Hematopoietic multipotent progenitor cell treated with erythropoietin and hydrocortisone succinate and interleukin-3 and kit ligand, for 17 days (in vitro differentiated cells): Measurements from ENCODE around the gene BCL2.

Experiments used
- DNase-seq: peaks from one replicate; pipeline ENCODE4 v3.0.0-alpha.2; 2015; ENCODE audit warnings: low spot score

The BCL2 gene

GRCh38 chr18:63155910-63156773 lies 163.4 kb downstream of the BCL2 start:
- DNase-seq: no peak

- DNase-seq: peak; percentile 22
These were observed 164.3 kb downstream of the BCL2 start for GRCh38 chr18:63155169-63155852.

- DNase-seq: no peak
These were observed 165.0 kb downstream of the BCL2 start for GRCh38 chr18:63154350-63155152.

GRCh38 chr18:63152791-63153190 lies 166.8 kb downstream of the BCL2 start:
- DNase-seq: no peak

GRCh38 chr18:63152096-63152495 lies 167.5 kb downstream of the BCL2 start:
- DNase-seq: no peak

- DNase-seq: no peak
These were observed 168.0 kb downstream of the BCL2 start for GRCh38 chr18:63151539-63151938.

GRCh38 chr18:63150942-63151421 lies 168.6 kb downstream of the BCL2 start:
- no peak for DNase-seq

GRCh38 chr18:63150326-63150725 lies 169.2 kb downstream of the BCL2 start:
- DNase-seq: no peak

GRCh38 chr18:63149302-63149587 lies 170.3 kb downstream of the BCL2 start:
- no peak for DNase-seq

GRCh38 chr18:63148449-63149301 lies 170.9 kb downstream of the BCL2 start:
- DNase-seq: no peak

GRCh38 chr18:63147973-63148372 lies 171.6 kb downstream of the BCL2 start:
- DNase-seq: no peak

GRCh38 chr18:63146828-63147409 lies 172.7 kb downstream of the BCL2 start:
- DNase-seq: no peak

- no peak for DNase-seq
These were observed 173.6 kb downstream of the BCL2 start for GRCh38 chr18:63145851-63146555.

- no peak for DNase-seq
These were observed 174.3 kb downstream of the BCL2 start for GRCh38 chr18:63145166-63145850.

- no peak for DNase-seq
These were observed 174.8 kb downstream of the BCL2 start for GRCh38 chr18:63144748-63145147.

- DNase-seq: no peak
These were observed 176.2 kb downstream of the BCL2 start for GRCh38 chr18:63143330-63143771.

- DNase-seq: no peak
These were observed 176.9 kb downstream of the BCL2 start for GRCh38 chr18:63142594-63143225.

- no peak for DNase-seq
These were observed 177.8 kb downstream of the BCL2 start for GRCh38 chr18:63141778-63142176.

- no peak for DNase-seq
These were observed 178.4 kb downstream of the BCL2 start for GRCh38 chr18:63140997-63141777.
